ENCODE results near the gene CHMP1B.

- TF ChIP-seq CTCF (IDR thresholded peaks at IDR 0.05) (no peak), POLR2A (IDR thresholded peaks at IDR 0.05) (no peak)
Observed at GRCh38 chr18:11873670-11874340, 22.6 kb downstream of the CHMP1B start.
